Ishikawa (cell line): Measurements from ENCODE around the gene RIPK4.

ENCODE experiments used
- CEBPB ChIP-seq: IDR thresholded peaks from 2 replicates; pipeline ENCODE4 v1.6.1; 2012
- CREB1 ChIP-seq: IDR thresholded peaks from 2 replicates; pipeline ENCODE4 v1.6.1; 2012; ENCODE audit warnings: low read depth
- EGR1 ChIP-seq: IDR thresholded peaks from 2 replicates; pipeline ENCODE4 v1.6.1; 2012
- EP300 ChIP-seq: IDR thresholded peaks from 2 replicates; pipeline ENCODE4 v1.6.1; 2012; ENCODE audit warnings: borderline replicate concordance
- FOXM1 ChIP-seq: IDR thresholded peaks from 2 replicates; pipeline ENCODE4 v1.6.1; 2012; ENCODE audit warnings: low read depth, borderline replicate concordance
- MAX ChIP-seq: IDR thresholded peaks from 2 replicates; pipeline ENCODE4 v1.6.1; 2012
- NFIC ChIP-seq: IDR thresholded peaks from 2 replicates; pipeline ENCODE4 v1.6.1; 2012
- RAD21 ChIP-seq: IDR thresholded peaks from 2 replicates; pipeline ENCODE4 v1.6.1; 2012; ENCODE audit warnings: low read depth
- REST ChIP-seq: IDR thresholded peaks from 2 replicates; pipeline ENCODE4 v1.6.1; 2012; ENCODE audit warnings: low read depth, mild to moderate bottlenecking
- TAF1 ChIP-seq: IDR thresholded peaks from 2 replicates; pipeline ENCODE4 v1.6.1; 2012; ENCODE audit warnings: low read depth, mild to moderate bottlenecking
- TCF12 ChIP-seq: IDR thresholded peaks from 2 replicates; pipeline ENCODE4 v1.6.1; 2012; ENCODE audit warnings: low read depth
- TEAD4 ChIP-seq: IDR thresholded peaks from 2 replicates; pipeline ENCODE4 v1.6.1; 2012
- USF1 ChIP-seq: IDR thresholded peaks from 2 replicates; pipeline ENCODE4 v1.6.1; 2012
- YY1 ChIP-seq: IDR thresholded peaks from 2 replicates; pipeline ENCODE4 v1.6.1; 2012; ENCODE audit warnings: low read depth
- ZBTB7A ChIP-seq: IDR thresholded peaks from 2 replicates; pipeline ENCODE4 v1.6.1; 2012; ENCODE audit warnings: low read depth

Gene RIPK4

GRCh38 chr21:41799763-41800162 lies 32.9 kb upstream of the RIPK4 start:
- TF ChIP-seq CREB1 (no peak), EGR1 (no peak), YY1 (no peak), TCF12 (no peak), TEAD4 (no peak), RAD21 (no peak), TAF1 (no peak), CEBPB (no peak)

GRCh38 chr21:41798326-41798725 lies 31.5 kb upstream of the RIPK4 start:
- TF ChIP-seq REST (no peak), RAD21 (no peak), EP300 (no peak), CEBPB (no peak), TEAD4 (no peak), EGR1 (no peak), MAX (no peak), USF1 (no peak), CREB1 (no peak), TCF12 (no peak), TAF1 (no peak), NFIC (no peak)

GRCh38 chr21:41796476-41797080 lies 29.7 kb upstream of the RIPK4 start:
- TF ChIP-seq TEAD4: no peak
- TF ChIP-seq NFIC: no peak
- no peak for TF ChIP-seq ZBTB7A
- TF ChIP-seq CREB1: no peak
- TF ChIP-seq TCF12: no peak
- TF ChIP-seq CEBPB: no peak
- TF ChIP-seq USF1: no peak
- TF ChIP-seq FOXM1: no peak
- TF ChIP-seq EGR1: no peak

GRCh38 chr21:41795726-41796125 lies 28.9 kb upstream of the RIPK4 start:
- TF ChIP-seq CEBPB (no peak), TCF12 (no peak), TEAD4 (no peak), REST (no peak), ZBTB7A (no peak), YY1 (no peak), USF1 (no peak), TAF1 (no peak), EGR1 (no peak), FOXM1 (no peak), NFIC (no peak), CREB1 (no peak), RAD21 (no peak), MAX (no peak)

- no peak for TF ChIP-seq MAX
- TF ChIP-seq NFIC: no peak
- no peak for TF ChIP-seq TCF12
- TF ChIP-seq RAD21: no peak
- no peak for TF ChIP-seq CEBPB
- TF ChIP-seq REST: no peak
- no peak for TF ChIP-seq CREB1
- no peak for TF ChIP-seq TEAD4
- no peak for TF ChIP-seq FOXM1
- no peak for TF ChIP-seq EGR1
- no peak for TF ChIP-seq ZBTB7A
- no peak for TF ChIP-seq USF1
- no peak for TF ChIP-seq EP300
- no peak for TF ChIP-seq TAF1
- no peak for TF ChIP-seq YY1
Measured at GRCh38 chr21:41794600-41794999, 27.7 kb upstream of the RIPK4 start.
